Muscle of back (tissue), 11 donors: Measurements from ENCODE around the gene GLI3. TPM values are rescaled to one million over a fixed set of nuclear protein-coding genes. Genes with fewer than 3 reads are reported as not detected.

Experiments used
- DNase-seq, 3 donors: peaks; one replicate each; pipeline versions ENCODE4 v3.0.0 to v3.0.0-alpha.2; 2013
- polyA plus RNA-seq, 10 donors: library from polyadenylated mRNA; unstranded; fragments of 120-200 nt; gene quantifications; one replicate each; pipeline ENCODE4 v1.2.1, GENCODE V29; 2013; ENCODE audit not compliant: insufficient read length in 10 of 10

The GLI3 gene
- polyA plus RNA-seq, 10 donors: 12.5 to 31.8 (median 15.0) TPM

- DNase-seq: no peak
These were observed 261.2 kb downstream of the GLI3 start for GRCh38 chr7:41975849-41976248.

GRCh38 chr7:41974870-41975557, 262.0 kb downstream of the GLI3 start:
- no peak for DNase-seq

DNA sequence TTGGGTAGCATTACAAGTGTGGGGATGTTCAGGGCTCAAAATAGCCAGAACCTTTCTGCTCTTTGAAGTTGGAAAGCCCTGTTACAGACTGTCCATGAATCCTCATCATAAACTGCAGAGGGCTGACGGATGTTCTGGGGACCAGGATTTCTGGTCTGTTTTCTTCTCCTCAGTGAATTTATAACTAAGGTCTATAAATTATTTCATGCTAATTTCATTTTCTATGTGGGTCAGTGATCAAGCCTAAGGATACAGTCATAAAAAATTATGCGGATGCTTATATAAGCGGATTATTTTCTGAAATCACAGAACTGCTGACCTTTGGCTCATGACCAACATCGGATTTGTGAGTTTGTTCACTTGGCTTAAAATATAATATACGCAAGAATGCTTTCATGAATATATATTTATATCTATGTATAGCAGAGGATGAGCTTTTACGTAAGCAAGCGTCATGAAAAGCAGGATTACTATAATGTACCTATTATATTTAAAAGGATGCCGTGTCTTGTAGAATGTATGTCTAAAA, 263.7 kb downstream of the GLI3 start:
- DNase-seq: no peak

DNA sequence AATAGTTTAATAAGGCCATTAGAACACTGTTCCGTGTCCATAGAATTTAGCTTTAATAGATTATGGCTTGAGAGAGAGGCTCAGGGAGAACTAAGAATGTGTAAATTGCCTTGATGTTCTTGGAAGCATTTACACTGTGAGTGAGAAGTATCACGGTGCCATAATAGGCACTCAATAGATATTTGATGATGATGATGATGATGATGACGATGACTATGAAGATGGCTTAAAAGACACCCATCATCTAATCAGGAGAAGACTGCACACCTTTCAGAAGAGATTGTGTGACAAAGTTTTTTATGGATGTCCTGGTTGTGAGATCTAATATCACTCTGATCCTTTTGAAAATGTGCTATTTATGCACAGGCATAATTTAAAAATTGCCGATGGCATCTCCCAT, 264.2 kb downstream of the GLI3 start:
- no peak for DNase-seq

- no peak for DNase-seq
These were observed 264.7 kb downstream of the GLI3 start for GRCh38 chr7:41972270-41972669.

DNA sequence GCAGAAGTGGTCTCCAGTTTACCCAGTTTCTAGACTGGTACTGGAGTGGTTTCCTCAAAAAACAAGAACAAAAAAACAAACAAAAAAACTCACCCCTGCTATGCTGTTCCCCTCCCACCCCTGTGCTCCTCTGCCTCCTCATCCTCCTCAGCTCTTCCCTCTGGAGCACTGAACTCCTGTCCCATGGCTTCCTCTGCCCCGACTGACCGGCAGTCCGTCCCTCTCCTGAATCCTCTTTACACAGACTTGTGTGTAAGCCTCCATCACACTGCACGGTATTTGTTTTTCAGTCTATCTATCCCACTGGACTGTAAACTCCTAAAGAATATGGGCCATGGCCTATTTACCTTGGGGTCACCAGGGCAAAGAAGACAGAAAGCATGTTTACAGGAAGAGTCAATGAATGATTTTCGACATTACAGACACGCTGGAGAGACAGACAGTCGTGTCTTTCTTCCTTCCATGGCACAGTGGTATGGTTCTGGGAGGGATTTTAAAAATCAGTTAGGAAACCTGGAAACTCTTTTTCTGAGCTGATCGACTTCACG, 265.3 kb downstream of the GLI3 start:
- DNase-seq: no peak

DNA sequence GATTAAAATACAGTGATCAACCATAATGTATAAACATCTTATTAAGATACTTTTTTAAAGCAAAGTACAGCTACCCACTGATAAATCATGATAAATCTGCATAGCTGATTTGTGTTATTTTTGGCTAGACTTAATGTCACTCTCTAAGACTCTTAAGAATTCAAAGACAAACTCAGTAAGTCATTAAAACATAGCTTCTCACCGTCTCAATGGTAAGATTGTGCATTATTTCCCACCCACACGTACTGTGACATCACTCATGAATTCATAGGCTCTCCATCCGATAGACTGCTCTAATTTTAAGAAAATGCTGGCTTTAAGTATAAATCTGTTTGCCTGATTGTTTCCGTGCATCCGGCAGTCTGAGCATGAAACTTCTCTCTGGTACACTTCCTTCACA, 266.1 kb downstream of the GLI3 start:
- no peak for DNase-seq

DNA sequence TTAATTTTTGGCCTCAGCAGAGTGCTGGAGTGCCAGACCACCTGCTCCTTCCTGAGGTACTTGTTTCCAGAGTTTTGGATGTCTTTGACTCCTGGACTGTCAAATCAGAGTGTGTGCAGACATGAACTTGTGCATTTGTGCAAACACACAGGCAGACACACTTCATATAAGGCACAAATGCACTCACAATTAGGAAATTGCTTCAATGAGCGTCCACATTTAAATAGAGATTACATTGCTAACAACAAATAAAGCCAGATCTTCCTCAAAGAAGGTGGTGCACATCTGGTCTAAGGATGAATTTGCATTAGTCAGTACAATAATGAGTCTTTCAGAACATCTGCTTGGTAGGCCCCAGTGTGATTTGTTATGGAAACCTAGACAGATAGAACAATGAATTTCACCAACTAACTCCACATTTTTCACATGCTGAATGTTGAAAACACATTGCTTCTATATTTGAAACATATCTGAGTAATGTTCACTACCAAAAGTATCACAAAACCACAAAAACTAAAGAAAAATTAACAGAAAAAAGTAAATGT, 267.4 kb downstream of the GLI3 start:
- peak in 2 of 3 donors; percentile 16 to 63 for DNase-seq

DNA sequence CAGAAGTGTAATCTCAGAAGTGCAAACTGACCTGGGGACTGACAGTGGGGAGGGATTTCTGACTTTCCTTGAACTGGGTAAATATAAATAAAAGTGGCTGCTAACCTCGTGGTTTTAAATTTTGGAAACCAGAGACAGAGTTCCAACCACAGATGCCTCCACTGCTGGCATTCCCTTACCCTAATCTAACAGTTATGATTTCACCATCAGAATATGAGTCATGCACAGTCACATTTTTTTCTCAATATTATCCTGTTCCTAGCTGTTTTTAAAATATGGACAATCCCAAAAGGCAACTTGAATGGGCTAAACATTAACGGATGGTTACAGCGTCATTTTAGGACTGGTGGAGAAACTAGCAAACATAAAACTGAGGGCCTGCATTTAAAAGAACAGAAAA, 269.9 kb downstream of the GLI3 start:
- DNase-seq: peak in 1 of 3 donors; percentile 23

GRCh38 chr7:41965951-41966505, 271.0 kb downstream of the GLI3 start:
- no peak for DNase-seq

GRCh38 chr7:41964849-41965745, 271.9 kb downstream of the GLI3 start:
- DNase-seq: no peak

DNA sequence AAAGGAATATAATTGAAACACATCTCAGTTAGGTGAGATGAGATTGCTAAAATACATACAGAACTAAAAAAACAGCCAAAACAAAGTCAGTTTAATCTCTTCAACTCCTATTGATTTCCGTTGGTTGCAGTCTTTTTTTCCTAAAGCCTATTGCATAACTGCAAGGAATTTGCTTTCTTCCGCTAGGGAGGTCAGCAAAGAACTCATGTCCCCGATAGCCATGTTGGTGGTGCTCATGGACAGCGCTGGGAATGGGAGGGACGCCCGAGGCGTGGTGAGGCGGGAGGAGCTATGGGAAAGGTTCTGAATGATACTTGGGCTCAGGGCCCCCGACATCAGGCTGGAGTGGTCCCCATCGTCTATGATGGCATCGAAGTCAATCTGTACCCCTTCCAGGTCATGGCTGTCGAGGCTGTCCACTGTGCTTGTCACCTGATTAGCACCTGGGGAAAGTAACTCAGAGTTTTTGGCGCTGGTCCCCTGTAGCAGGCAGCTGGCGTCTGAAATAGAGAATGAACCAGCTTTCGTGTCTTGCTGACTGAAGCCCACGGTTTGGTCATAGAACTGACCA, 272.7 kb downstream of the GLI3 start:
- DNase-seq: no peak

GRCh38 chr7:41956705-41957104, 280.3 kb downstream of the GLI3 start:
- DNase-seq: no peak

DNA sequence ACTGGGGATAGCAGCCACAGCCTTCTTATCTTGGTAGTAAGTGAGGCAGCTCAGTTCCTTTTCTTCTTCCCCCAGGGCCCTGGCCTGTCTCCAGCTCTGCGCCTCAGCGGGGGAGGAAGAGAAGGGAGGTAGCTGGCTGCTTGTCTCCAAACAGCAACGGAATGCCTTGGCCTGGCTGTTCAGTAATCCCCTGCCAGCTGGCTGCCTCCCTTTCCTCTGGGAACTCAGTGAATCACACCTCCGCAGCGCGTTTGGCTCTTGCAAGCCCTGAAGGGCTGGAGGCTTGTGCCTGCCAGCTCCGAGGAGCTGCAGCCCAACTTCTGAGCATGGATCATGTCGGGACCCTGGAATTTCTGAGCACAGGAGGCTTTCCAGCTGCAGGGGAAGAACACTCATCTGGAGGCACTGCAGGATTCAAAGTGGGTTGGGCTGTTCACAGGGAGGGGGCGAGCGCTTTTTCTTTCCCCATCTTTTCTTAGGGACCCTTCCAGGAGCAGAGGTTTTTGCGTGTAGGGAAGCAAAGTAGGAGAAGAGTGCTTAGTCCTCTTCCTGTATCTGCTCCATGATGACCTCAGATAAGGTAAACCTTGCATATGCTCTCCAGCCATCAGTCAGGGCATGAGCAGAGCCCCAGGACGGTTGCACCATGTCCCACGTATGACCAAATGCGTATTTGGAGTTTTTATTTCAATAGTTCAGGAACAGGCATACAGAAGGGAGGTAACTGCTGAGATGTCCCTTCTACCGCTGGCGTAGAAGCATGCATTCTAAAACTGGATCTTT, 280.9 kb downstream of the GLI3 start:
- DNase-seq: peak; percentile 94 to 98 (median 96)

DNA sequence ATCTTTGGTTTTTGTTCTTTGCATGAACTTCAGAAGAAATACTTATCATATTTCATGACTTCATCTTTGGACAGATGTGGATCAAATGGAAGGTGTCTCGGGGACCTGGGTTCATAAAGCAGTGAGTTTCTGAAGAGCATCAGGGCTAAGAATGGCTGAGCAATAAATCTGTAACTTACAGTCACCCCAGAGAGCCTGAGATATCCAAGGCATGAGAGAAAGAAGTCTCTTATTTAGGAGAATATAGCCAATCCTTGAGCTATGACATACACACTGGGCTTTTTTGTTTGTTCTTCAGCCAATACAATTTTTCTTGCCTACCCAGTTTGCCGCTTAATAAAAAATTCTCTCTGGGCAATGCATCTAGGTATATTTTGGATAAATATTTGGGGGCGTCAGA, 281.6 kb downstream of the GLI3 start:
- peak; percentile 45 to 85 (median 68) for DNase-seq

DNA sequence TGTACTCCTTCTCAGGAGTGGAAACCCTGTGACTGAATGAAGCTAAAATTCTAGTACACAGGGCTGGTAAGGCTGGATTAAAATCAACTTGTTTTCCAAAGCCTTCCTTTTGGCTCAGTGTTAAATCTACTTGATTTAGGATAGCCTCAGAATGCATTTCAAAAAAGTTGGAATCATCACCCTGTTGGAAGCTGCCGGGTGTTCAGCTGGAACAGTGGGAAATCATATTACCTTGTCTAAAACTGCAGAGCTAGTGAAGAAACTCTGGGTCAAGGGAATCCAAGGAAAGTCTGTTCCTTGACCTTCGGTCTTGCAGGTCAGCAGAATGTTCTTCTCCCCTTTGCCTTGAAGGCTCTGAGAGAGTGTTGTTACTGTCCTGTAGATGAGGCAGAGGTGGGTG, 282.0 kb downstream of the GLI3 start:
- DNase-seq: peak in 1 of 3 donors; percentile 51

- DNase-seq: no peak
These were observed 288.5 kb downstream of the GLI3 start for GRCh38 chr7:41948503-41948902.

DNA sequence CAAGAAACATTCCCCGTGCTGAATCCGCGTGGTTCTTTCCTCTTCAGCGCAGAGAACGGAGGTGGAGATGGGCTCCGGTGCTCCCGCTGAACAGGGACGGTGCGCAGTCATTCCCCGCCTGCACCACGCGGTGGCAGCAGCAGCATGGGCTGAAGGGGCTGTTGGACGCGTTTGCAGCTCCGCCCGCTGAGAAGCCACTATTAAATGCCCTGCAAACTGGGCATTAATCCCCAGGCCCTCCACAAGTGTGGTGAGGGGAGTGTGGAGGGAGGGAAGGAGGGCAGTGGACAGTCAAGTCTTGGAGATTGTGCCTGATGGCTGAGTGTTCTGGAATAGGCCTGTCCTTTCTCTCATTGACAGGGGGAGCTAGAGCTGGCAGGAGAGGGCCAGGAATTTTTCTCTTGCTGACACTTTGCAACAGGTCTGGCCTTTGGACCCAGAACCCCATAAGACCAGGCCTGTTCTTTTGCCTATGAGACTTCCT, 293.9 kb downstream of the GLI3 start:
- peak; percentile 71 to 94 (median 82) for DNase-seq

DNA sequence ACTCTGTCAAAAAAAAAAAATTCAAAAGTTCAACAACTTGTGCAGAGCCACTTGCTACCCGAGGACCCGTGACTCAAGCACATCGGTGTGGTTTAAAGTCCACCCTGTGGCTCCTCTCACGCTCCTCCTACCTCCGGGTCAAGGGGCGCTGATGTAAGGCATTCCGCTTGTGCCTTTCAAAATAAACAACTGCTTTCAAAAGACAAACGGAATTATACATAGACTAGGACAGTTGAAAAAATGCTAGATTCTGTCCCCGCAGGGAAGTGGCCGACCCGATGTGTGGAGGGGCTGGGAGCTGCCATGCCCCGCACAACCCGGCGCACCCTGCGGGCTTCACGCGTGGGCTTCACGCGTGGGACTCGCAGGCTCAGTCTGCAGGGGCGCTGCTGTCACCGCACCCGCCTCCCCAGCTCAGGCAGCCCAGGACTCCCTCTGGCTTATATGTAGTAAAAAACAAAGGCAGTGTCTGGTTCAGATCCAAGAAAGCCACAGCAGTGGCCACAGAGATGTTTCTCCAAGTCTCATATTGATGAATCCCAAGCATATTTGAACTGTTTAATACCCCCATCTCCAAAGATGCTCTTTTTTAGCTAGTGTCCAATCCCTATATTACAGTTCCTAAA, 294.4 kb downstream of the GLI3 start:
- no peak for DNase-seq

DNA sequence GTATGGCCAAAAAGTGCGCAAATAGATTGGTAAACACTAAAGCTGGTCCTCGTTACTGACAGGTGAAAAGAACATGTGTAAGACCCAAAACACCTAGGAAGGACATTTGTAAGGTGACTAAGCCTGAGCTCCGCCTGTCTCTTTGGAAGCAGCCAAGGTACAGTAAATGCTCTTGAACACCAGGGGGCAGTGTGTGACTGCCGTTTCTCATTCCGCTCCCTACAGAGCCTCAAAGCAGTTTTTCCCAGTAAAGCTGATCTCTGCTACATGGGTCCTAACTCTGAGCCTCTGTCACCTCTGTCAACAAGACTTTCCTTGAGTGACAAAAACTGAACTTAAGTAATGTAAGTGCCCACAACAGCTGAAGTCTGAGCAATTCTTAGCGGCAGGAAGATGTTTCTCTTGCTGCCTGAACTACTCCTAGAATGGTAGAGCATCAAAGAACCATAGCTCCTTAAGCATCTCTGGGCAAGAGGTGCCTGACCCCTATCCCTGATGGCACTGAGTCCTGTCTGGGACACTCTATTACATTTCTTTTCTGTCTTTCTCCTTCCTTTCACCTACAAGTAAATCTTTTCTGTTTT, 296.2 kb downstream of the GLI3 start:
- peak; percentile 80 to 91 (median 82) for DNase-seq
